Femur (tissue), 1 donor: ENCODE measurements around the gene TMED8.
"Not testable (repeated sequence)": the region's sequence is repeated elsewhere in the genome, so short reads cannot be mapped to it uniquely, and the experiment has no call there.

Experiments used
- DNase-seq: peaks from one replicate; pipeline ENCODE4 v3.0.0-alpha.2; 2017

TMED8 gene

DNA sequence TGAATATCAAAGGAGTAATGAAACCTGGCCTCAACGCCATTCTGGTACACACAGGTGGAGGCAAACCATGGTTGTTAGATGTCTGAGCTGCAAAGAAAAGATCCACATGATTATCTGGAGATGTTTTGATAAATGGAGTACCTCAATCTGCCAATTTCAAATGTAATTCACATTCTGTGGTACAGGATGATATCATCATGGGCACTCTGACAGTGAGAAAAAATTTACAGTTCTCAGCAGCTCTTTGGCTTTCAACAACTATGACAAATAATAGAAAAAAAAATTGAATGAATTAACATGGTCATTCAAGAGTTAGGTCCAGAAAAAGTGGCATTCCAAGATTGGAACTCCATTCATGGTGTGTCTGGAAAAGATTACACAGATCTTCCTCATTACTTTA is 17.3 kb downstream of the TMED8 start:
- no peak for DNase-seq

DNA sequence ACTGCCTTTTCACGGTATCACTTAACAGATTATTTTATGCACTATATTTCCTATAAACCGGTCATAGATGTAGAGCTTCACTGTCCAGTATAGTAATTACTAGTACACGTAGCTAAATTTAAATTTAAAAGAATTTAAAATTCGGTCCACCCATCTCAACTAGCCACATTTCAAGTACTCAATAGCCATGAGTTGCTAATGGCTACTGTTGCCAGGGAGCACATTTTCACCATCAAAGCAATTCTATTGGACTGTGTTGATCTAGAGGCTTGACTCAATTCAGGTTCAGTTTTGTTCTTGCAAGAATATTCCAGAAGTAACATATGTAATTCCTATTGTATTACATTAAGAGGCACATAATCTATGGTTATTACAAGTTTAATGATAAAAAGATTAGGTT is 20.0 kb downstream of the TMED8 start:
- DNase-seq = no peak

DNA sequence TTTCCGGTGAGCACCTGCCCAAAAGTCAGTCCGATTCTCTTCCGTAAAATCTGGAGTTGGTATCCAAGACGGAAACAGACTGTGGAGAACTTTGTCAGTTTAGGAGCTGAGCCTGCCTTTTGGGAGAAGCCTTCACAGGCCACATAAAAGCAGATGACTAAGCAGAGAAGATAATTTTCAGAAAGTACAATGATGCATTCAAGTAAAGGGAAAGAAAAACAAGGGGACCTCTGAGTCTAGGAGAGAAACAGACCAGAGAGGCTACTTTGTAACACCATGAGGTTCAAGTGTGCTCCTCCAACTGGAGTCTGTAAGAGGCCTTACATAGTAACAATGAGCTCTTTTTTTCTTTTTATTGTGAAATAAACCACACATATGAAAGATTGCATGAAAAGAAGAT is 21.1 kb downstream of the TMED8 start:
- DNase-seq = no peak

DNA sequence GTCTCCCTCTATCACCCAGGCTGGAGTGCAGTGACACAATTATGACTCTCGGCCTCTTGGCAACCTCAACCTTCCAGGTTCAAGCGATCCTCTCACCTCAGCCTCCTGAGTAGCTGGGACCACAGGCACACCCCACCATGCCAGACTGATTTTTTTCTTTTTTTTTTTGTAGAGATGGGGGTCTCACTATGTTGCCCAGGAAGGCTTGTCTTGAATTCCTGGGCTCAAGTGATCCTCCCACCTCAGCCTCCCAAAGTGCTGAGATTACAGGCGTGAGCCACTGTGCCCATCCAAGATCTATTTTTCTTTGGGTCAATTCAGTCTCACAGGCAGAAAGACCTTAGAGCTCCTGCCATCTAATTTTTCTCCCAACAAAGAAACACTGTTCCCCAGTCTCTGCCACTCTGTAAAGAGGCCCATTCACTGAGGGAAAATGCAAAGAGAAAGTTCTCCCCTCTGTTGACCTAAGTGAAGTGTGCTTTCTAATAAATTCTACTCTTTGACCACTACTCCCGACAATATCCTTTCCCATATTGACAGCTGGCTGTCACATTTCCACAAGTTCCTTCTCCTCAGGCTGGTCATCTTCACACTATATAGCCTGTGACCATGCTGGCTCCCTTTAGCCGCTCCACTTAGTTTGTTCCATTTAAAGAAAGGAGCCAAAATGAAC is 23.3 kb downstream of the TMED8 start:
- no peak for DNase-seq

DNA sequence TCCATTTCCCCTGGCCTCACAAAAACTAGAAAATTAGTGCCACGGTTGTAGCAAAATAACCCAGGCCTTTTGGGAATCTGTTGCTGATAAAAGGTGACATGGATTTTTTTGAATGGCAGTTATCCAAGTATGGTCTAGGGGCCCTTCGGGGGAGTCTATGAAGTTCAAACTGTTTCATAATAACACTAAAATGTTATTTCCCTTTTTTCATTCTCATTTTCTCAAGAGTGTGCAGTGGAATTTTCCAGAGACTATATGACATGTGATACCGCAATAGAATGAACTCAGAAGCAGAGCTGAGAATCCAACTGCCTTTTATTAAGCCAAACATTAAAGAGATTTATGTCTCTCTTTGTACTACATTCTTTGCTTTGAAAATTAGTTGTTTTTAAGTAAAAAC is 29.1 kb downstream of the TMED8 start:
- no peak for DNase-seq

DNA sequence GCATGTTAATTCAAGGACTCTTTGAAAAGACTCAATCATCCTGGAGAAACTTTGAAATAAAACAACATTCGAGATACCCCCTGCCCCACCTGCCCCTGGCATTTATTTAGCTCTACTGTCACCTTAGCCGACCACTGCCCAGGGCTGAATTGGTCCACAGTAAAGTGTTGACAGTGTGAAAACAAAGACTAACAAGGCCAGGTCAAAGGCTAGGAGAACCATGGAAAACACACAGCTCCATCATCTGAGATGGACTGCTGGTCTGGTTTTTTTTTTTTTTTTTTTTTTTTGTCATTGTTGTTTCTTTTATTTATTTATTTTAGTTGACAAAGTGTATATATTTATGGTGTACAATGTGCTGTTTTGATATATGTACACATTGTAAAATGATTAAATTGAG is 30.4 kb downstream of the TMED8 start:
- DNase-seq = no peak

DNA sequence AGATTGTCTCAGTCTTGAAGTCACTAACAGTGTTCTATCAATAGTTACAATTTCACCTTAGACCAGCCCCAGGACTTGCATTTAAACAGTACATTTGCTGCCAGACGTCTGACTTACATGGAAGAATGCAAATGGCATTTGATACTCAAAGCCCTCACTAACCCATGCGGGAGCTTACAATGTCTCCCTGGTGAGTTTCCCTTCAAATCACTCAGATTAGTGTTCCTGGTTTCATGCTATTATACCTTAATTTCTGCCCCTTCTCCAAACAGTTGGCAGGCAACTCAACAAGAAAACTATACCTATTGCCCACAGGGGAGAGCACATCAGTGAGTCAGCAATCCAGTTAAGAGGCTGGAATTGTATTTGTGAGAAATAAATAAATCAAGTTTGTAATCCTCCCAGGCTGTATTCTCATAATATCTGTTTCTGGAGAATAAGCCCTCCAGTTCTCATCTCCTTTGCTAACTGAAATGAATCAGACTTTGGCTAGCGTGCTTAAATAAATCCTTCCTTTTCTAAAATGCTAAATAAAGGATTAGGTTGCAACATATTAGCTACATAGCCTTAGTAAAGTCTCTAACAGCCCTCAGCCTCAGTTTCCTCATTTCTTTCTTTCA is 32.4 kb downstream of the TMED8 start:
- DNase-seq = no peak

DNA sequence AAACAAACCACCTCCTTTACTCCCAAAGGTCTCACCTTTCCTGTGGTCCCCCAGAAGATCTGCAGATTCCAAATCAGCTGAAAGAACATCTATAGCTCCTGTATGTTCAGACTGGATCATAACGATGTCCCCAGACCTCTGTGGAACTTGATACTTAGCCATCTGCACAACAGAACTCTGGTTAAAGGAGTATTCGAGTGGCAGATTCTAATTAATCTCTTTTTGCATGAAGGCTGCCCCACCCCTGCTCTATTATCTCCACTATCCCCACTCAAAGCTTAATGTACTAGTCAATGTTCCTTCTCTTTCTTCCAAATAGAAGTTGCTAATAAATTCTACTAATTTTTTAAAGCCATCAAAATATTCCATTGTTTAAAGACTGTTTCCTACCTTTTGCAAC is 33.2 kb downstream of the TMED8 start:
- DNase-seq = no peak

DNA sequence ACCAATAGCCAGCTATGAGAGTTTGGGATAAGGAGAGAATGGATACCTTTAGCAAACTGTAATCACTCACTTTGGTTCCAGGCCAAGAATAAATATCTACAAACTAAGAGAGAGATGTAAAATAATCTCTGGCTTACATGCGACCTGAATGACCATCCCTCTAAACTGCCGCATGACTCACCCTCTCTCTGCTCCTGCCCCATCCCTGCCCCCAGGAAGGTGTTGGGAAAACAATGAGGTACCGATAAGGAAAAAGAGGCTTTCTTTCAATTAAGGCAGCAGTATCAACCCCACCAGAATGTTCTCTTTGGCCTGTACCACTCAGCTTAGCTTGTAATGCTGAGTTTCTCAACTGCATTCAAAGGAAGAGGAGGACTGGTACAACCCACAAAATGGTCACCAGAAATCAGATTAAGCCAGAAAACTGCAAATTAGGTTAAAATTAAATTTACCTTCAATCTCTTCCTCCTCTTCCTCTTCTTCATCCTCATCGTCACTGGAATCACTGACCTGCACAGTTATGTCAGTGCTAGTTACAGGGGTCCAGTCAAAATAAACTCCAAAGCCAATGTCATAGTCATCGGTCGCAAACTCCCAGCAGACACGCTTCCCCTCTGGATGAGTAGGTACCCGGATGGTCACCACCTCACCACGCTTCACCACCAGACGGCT is 34.0 kb downstream of the TMED8 start:
- no peak for DNase-seq

DNA sequence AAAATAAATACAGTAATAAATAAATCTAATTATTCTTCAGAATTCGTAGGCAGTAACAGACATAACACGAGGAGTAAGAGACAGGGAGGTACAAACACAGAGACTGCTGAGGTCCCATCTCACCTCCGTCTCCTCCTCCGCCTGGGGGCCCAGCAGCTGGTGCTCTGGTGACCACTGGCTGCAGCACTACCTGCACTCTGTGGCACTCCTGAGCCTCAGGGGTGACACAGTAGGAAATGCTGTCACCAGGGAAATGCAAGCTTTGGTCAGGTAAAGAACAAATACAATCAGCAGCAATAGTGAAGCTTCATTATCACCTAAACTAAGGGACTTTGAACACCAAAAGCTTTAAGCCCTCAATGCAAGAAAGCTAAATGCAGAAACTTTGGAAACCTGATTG is 36.5 kb downstream of the TMED8 start:
- no peak for DNase-seq

DNA sequence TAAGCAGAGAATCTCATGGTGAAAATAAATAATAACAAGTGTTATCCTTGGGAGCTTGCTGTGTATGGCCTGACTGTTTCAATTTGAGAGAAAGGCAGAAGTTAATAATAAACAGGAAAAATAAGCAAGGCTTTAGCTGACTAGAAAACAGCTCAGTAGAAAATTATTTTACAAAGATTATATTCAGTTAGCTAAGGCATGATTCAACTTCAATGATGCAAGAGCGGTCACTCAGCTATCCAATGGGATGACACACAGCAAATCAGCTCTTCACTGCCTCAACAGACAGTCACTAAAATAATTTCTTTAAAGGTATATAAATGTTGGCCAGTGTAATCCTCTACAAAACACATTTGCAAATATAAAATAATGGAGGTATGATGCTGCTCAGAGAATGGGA is 37.5 kb downstream of the TMED8 start:
- no peak for DNase-seq

DNA sequence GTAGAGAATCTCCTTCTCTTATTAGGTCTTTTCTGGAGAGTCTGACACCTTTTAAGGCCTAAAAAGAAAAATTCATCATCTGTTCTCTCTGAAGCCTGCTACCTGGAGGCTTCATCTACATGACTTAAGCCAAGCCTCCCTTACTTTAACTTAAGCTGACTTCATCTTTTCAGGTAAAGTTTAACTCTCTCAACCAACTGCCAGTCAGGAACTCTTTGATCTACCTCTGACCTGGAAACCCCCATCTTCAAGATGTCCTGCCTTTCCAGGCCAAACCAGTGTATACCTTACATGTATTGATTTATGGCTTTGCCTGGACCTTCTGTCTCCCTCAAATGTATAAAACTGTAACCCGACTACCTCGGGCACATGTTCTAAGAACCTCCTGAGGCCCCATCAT is 38.6 kb downstream of the TMED8 start:
- no peak for DNase-seq

DNA sequence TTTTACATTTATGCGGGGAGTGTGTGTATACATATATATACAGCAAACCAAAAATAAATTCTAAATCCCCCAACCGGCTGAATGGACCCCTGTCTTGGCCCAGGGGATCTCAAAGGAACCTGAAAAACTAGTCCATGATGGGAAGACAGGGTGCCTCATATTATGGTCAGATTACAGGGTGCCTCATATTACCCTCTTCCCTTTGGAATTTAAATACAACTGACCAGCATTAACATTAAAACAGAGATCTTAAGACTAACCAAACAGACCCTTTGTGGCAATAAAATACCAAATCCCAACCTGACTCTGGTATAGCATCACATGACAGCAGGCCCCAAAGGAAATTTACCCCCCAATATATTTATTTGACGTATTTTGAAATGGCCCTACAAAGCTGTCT is 39.0 kb downstream of the TMED8 start:
- DNase-seq = no peak

DNA sequence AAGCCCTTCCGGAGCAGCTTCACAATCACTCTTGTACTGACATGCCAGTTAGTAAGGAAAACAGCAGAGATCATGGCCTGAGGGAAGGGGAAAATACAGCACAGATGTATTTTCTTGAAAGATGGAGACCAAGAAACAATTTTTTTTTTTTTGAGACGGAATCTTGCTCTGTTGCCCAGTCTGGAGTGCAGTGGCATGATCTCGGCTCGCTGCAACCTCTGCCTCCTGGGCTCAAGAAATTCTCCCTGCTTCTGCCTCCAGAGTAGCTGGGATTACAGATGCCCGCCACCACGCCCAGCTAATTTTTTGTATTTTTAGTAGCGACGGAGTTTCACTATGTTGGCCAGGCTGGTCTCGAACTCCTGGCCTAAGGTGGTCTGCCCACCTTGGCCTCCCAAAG is 39.6 kb downstream of the TMED8 start:
- not testable (repeated sequence) for DNase-seq

DNA sequence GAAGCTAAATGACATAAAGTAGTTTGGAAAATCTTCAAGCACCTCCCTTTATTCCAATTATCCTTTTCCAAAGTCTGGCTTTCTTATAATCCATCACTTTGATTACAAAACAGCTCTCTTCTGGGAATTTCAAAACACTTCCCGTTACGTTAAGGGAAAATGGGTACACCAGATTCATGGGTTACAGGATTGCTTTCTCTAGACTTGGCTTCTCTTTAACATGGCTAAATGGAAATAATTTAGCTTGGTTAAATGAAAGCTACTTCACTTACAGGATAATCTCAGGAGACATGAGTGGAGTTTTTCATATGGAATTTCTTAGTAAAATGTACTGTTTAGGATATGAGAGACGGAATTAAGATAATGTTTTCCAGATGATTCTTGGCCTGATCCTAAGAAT is 41.3 kb downstream of the TMED8 start:
- DNase-seq = no peak

DNA sequence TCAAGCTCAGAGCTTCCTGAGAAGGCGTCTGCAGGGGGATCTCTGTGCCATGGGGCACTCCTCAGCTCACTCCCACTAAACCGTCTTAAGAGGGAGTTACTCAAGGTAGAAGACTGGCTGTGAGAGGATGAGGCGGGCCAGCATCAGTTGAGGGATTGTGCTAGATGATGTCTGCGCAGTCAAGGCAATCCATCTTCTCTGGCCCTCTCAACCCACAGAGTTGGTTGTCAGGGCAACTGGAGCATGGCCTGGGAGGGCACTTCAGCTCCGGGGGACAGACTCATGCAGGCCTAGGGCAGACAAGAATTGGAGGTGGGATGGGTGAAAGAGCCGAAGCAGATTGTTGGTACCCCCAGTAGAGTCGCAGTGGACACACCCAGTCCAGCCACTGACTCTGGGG is 47.0 kb downstream of the TMED8 start:
- DNase-seq = no peak

DNA sequence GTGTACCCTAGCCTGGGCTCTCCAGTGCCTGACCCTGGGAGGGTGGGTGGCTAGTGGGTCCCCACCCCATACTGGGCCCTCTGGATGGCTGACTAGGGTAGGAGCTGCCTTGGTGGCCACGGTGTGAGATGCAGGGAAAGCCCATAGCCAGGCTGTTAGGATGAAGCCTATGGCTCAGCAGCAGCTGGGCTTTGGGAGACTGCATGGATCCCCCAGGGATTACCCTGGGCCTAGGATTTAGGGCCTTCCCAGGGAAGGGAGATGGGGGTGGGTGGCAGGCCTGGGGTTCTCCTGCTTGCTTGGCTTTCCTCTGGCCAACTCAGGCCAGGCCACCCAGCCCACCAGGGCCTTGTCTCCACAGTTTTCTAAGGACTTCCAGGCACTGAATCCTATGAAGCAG is 49.8 kb downstream of the TMED8 start:
- no peak for DNase-seq

DNA sequence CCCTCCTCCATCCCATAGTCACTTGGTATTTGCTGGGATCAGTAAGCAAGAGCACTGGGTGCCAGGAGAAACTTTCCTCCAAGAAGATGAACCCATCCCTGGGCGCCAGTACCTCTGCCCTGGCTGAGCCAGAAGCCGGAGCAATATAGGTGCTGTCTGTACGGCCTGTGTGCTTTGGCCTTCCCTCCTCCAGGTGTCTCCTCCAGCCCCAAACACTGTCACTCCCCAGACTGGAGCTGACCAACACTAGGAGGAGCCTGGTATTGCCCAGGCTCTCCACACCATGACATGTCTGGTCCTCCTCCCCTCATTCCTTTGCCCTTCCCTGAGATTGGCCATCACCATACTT is 51.2 kb downstream of the TMED8 start:
- no peak for DNase-seq

DNA sequence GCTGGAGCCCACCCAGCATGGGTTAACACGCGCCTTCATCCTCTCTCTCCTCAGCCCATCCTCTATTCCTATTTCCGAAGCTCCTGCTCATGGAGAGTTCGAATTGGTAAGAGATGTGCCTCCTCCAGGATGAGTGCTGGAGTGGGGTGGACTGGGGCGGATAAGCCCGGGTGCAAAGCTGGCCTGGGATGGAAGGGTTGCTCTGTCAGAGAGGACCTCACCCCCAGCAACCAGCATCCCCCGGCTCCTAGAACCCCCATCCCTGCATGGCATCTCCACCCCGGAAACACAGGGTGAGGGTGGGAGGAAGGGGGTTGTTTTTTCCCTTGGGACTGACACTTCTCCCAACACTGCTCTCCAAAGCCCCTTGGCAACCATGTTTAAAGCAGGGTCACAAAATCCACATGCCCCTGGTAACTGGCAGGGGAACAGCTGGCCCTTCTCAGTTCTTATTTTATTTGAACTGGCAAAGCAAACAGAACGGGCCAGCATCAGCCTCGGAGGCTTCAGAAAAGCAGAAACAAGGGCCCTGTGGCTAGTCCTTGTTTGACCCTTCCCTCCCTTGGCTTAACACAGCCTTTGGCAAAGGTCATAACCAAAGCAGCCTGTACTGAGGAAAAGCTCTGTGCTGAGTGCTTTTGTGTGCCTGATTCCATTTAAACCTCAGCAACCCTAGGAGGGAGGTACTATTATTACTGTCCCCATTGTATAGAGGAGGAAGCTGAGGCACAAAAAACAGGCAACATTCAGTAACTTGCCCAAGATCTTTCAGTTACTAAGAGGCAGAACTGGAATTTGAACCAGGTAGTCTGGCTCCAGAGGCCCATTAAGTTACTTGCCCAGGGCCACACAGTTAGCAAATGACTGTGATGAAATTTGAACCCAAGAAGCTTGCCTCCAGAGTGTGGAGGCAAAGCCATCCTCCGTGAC is 51.8 kb downstream of the TMED8 start:
- DNase-seq = no peak

DNA sequence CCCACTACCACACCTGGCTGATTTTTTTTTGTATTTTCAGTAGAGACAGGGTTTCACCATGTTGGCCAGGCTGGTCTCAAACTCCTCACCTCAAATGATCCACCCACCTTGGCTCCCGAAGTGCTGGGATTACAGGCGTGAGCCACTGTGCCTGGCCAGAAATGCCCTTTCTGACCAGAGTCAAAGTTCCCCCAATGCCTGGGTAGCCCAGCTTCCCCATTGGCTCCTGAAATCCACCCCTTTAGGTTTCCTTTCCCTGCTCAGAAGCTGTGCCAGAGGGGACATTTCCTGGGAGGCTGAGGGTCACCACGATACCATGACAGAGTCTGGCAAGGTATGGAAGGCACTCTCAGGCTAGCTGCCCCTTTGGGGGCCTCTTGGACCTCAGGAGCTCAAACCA is 52.6 kb downstream of the TMED8 start:
- DNase-seq = no peak

DNA sequence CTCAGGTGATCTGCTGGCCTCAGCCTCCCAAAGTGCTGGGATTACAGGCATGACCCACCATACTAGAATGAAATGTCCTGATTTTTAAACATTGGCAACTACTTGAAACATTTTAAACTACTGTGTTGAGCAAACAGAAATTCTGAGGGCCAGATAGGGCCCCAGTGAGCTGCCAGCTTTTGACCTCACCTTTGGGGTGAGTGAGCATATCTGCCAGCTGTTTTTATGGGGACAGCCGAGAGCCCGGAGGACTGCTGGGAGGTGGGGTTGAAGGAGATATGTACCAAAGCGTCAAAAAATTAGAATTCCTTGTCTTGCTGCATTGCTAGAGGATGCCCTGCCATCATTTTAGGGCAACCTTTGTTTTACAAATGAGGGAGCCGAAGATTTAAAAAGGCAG is 53.3 kb downstream of the TMED8 start:
- no peak for DNase-seq

DNA sequence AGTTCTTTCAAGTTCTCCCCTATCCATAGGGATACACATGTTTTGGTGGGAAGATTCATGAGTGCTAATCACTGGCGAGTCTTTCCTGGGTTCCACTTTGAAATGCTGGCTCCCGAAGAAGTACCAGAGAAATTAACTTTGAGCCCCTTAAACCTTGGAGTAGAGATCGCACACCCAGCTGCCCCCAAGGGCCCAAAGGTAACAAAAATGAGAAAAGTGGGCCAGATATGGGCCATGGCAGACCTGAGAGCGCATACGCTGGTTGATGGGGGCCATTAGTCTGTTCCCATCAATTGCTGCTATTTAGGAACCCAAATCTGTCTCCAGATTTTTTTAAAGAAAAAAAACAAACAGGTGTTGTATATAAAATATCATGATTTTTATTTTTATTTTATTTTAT is 53.9 kb downstream of the TMED8 start:
- DNase-seq = no peak

DNA sequence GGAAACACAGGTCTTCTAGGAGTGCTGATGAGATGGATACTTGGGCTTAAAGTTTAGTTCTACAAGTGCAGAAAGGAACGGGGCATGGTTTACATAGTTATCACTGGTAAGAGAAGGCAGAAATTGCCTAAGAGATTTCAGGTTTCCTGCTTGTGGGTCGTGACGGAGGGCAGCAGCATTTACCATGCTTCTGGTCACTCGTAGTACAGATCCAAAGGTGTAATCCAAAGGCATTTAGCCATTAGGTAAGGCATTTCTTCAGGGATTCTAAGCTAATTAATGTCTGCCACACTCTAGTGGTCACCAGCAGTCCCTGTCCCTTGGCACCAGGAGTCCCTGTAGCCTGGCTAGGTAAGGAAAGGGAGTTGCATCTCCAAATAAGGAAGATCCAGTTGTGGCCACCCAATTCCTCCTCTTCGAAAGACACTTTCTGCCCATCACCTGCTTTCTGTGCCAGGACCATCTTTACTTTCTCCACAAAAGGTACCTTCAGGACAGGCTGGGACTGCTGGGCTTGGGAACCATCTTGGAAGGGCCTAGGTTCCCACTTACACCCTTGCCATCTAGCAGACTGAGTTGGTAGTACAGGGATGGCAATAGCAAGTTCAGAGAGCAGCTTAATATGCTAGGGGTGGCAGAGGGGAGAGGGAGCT is 54.5 kb downstream of the TMED8 start:
- no peak for DNase-seq
